GM21528 (cell line): Measurements from ENCODE around the gene ARSG.
"Not testable (repeated sequence)": the region's sequence is repeated elsewhere in the genome, so short reads cannot be mapped to it uniquely, and the experiment has no call there.

Experiments
- ATAC-seq: cut with Tn5 transposase; IDR thresholded peaks from one replicate; pipeline ENCODE4 v1.9.1; 2021; ENCODE audit warnings: mild to moderate bottlenecking, moderate library complexity; ENCODE audit not compliant: unreplicated experiment, low FRiP score

ARSG gene

DNA sequence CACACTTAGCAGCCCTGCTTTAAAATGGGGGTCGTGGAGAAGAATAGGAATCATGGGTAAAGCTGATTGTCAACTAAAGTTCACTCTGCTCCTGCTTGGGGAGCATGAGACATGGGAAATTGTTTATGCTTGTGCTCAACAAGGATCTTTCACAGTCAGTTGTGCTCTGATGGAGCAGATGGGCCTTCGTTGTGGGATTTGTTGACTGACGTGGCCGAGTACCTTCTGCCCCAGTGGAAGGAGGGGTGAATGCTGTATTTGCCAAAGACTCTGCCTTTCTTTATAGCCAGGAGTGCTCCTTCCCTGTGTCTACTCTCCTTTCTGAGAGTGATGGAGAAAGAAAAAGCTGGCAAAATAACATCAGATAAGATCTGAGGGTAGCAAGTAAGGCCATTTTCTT, 11.4 kb downstream of the ARSG start:
- ATAC-seq: no peak

- ATAC-seq: no peak
Measured at GRCh38 chr17:68304706-68305105, 13.4 kb downstream of the ARSG start.

DNA sequence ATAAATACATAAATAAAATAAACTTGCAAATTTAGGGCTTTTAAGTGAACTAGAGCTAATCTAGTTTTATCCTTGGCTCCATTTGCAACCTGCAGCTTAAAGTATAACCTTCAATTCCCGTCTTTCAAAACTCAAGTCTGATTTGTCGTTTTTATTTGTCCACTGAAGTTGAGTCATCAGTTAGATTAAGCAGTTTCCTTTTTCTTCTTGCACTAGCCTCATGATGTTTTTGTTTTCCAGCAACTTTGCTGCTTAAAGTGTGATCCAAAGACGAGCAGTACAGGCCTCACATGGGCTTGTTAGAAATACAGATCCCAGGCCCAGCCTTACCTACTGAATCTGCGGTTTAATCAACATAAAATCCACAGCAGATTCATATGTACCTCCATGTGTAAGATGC, 13.8 kb downstream of the ARSG start:
- ATAC-seq: no peak

DNA sequence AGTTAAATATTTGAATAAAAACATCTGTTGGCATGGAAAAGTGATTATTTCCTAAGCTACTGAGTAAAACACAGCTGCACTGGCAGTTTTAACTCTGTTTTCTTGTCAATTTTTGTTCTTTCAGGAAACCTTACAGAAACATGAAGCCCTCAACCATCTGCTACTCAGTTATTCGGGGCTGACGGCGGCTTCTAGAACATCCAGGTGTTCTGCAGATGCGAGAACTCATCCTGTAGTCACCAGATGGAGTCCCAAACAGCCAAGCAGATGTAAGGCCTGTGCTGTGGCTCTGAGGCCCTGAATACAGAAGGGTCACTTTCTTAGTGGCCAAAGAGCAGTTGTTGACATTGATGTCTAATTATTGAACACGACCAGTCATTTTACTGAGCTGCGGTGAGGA, 15.5 kb downstream of the ARSG start:
- ATAC-seq: no peak

DNA sequence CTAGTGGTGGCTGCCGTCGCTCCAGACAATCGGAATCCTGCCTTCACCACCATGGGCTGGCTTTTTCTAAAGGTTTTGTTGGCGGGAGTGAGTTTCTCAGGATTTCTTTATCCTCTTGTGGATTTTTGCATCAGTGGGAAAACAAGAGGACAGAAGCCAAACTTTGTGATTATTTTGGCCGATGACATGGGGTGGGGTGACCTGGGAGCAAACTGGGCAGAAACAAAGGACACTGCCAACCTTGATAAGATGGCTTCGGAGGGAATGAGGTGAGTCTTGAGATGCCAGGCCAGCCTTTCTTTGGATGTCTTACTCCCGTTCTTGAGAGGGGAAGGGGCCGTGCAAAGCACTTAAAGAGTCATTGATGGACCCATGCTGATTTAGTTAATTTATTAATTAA, 16.1 kb downstream of the ARSG start:
- ATAC-seq: no peak

DNA sequence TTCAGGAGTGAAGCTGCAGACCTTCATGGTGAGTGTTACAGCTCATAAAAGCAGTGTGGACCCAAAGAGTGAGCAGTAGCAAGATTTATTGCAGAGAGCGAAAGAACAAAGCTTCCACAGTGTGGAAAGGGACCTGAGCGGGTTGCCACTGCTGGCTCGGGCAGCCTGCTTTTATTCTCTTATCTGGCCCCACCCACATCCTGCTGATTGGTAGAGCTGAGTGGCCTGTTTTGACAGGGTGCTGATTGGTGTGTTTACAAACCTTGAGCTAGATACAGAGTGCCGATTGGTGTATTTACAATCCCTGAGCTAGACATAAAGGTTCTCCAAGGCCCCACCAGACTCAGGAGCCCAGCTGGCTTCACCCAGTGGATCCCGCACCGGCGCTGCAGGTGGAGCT, 17.2 kb downstream of the ARSG start:
- not testable (repeated sequence) for ATAC-seq

GRCh38 chr17:68309066-68309670, 17.9 kb downstream of the ARSG start:
- ATAC-seq: not testable (repeated sequence)

DNA sequence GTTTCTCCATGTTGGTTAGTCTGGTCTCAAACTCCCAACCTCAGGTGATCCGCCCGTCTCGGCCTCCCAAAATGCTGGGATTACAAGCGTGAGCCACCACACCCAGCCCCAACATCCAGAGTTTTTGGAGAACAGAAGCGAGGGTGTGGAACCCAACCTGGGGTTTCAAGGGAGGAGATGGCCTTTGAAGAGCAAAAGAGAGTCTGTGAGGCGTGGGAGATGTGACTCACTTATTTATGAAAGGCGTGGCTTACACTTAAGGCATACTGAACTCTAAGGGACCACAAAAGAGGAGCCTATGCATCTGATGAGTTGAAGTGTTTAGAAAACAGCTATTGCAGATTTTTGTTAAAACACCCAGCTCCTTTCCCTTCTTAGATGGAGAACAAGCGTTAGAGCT, 18.9 kb downstream of the ARSG start:
- no peak for ATAC-seq

DNA sequence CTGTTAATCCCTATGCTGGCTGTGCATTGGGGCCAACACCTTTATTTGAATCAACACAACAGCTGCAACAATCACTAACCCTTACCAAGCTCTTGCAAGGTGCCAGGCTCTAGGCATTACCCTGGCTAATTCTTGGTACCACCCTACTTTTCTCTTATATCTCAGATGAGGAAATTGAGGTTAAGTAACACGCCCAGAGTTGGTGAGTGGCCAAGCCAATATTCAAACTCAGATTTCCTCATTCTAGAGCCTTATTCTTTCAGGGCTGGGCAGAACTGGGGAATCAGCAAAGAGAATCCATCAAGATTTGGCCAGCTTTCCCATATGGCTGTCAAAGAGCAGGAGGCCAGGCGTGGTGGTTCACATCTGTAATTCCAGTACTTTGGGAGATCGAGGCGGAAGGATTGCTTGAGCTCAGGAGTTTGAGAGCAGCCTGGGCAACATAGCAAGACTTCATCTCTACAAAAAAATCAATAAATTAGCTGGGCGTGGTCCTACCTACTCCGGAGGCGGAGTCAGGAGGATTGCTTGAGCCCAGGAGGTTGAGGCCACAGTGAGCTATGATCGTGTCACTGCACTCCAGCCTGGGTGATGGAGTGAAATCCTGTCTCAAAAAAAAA, 23.7 kb downstream of the ARSG start:
- ATAC-seq: no peak

GRCh38 chr17:68315930-68316329, 24.6 kb downstream of the ARSG start:
- ATAC-seq: no peak

GRCh38 chr17:68317458-68317857, 26.2 kb downstream of the ARSG start:
- no peak for ATAC-seq

GRCh38 chr17:68318103-68318991, 27.1 kb downstream of the ARSG start:
- ATAC-seq: no peak

DNA sequence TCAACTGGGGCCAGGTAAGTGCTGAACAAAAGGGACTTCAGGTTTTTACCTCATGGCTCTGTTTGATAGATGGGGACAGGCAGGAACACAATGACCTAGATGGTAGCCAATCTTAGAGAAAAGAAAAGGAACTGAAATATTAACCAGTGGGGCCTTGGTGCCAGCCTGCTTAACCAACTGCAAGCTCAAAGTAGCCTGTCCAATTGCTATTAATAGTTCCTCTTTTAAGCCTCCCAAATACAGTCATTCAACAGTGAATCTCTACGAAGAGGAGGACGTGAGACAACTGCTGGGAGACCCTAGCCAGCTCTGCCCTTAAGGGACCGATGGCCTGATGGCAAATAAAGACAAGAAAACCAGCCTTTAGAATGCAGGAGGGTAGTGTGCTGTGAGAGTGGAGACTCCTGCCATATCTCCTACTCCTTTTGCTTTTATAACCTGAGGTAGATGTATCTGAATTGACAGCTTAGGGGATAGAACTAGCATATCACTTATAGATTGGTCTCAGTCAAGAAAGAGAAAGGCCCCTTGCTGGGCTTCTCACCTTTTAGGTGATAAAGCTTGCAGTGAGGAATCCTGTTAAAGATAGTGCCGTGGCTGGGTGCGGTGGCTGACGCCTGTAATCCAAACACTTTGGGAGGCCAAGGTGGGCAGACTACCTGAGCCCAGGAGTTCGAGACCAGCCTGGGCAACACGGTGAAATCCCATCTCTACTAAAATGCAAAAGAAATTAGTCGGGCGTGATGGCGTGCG, 28.3 kb downstream of the ARSG start:
- ATAC-seq: no peak

GRCh38 chr17:68320311-68320865, 29.1 kb downstream of the ARSG start:
- no peak for ATAC-seq

- no peak for ATAC-seq
Measured at GRCh38 chr17:68320943-68321555, 29.8 kb downstream of the ARSG start.

- ATAC-seq: no peak
Measured at GRCh38 chr17:68321556-68321954, 30.3 kb downstream of the ARSG start.

DNA sequence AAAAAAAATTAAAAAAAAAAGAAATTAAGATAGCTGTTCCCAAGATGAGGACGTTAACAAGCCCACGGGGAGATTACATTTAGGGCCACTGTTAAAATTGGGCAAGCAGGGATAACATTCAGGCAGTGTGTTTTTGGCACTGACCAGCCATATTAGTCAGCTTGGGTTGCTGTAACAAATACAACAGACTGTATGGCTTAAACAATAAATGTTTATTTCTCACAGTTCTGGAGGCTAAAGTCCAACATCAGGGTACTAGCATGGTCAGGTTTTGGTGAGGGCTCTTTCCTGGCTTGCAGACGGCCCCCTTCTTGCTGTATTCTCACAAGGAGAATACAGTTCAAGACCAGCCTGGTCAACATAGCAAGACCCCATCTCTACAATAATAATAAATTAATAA, 31.3 kb downstream of the ARSG start:
- no peak for ATAC-seq

- ATAC-seq: no peak
Measured at GRCh38 chr17:68324114-68324513, 32.8 kb downstream of the ARSG start.

DNA sequence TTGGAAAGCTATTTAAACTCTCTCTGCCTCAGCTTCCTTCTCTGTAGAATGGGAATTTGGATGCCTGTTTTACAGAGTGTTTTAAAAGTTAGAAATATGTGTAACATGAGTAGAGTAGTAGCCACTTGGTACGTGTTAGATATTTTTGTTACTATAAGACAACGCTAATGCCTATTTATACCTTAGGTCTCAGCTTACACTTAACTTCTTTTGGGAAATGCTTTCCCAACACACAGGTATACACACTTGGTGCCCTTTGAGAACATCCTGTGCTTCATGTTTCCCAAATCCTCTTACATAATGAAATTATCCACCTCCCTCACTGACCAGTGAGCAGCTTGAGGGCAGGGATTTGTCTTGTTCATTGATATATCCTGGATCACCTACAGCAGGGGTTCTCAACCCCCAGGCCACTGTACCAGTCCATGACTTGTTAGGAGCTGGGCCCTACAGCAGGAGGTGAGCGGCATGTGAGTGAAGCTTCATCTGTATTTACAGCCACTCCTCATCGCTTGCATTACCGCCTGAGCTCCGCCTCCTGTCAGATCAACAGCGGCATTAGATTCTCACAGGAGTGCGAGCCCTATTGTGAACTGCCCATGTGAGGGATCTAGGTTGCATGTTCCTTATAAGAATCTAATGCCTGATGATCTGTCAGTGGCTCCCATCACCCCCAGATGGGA, 33.5 kb downstream of the ARSG start:
- no peak for ATAC-seq

DNA sequence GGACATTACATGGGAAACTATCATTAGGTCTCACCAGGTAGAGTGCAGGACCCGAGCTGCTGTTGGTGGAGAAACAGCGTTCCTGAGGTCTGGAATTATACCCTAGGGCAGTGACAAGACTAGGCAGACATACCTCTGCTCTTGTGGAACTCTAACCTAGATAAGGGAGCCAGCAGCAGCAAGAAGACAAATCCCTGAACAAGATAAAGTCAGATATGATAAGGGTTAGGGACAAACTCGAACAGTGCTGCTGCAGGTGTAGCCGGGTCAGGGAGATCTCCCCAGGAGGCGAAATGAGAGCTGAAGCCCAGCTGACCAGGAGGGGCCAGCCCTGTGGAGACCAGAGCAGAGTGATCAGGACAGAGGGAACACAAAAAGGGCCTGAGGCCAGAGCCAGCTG, 34.7 kb downstream of the ARSG start:
- ATAC-seq: no peak
